Measurements from ENCODE around the gene OPHN1.

Gene OPHN1

DNA sequence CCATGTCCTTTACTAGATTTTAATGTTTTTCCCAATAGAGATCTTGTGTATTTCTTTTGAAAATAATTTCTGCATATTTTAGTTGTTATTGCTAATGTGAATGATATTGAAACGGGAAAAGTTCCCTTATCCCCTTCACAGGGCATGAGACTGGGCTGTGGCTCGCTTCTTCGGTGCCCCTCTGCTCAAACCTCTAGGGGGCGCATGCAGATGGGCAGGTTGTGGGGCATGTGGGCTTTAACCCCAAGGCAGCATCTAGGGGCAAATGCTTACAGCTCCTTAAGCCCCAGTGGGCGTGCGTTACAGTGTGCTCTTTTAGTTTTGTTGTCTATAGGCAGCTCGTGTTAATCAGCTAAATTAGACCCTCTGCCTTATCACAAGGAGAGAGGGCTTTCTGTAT is 194.7 kb downstream of the OPHN1 start:
- H2BK5ac ChIP-seq (ENCODE audit: low read length) = no peak overlapping the region
- no peaks in the 10 kb centered on the region for H3K27me3 ChIP-seq (ENCODE audit: control insufficient read depth in 3 of 3, insufficient read depth in 3 of 3, low read depth in 1 of 3, low read length in 3 of 3)
- DNase-seq (ENCODE audit: low spot score) = no peak
- H2AFZ ChIP-seq (ENCODE audit: low read length) = no peak overlapping the region
- H2BK120ac ChIP-seq (ENCODE audit: low read depth, low read length) = no peak overlapping the region
- H3K4me3 ChIP-seq (ENCODE audit: low read length in 2 of 2) = no peak overlapping the region
- no peak overlapping the region for H2BK12ac ChIP-seq (ENCODE audit: low read length)
- H3K9me3 ChIP-seq (replicated peaks in 1 of 2; ENCODE audit: control insufficient read depth in 2 of 2, insufficient read depth in 1 of 2, low read depth in 1 of 2, low read length in 2 of 2) = no peaks in the 10 kb centered on the region
- no peak overlapping the region for H3K9ac ChIP-seq (ENCODE audit: low read depth, low read length, poor library complexity)
- no peak overlapping the region for H2BK15ac ChIP-seq (ENCODE audit: low read length)
- no peak overlapping the region for H2AK5ac ChIP-seq (ENCODE audit: low read depth, low read length)
- H3K27ac ChIP-seq (replicated peaks; ENCODE audit: low read length) = no peak overlapping the region
- no peak overlapping the region for H3K23ac ChIP-seq (ENCODE audit: low read depth, low read length, poor library complexity)
- no peak overlapping the region for H3K14ac ChIP-seq (ENCODE audit: low read length)
- H4K8ac ChIP-seq (ENCODE audit: low read depth, low read length) = no peak overlapping the region
- peaks cover 0 to 4% of the 10 kb centered on the region in 2 donors for H3K4me1 ChIP-seq (ENCODE audit: control insufficient read depth in 2 of 2, insufficient read depth in 1 of 2, low read depth in 1 of 2, low read length in 2 of 2)
- H3K4ac ChIP-seq (ENCODE audit: low read length) = no peak overlapping the region
- WGBS, 2 donors (ENCODE audit: extremely low coverage in 2 of 2, insufficient read length in 2 of 2, insufficient replicate concordance in 1 of 2) = no CpG with 5 or more reads among the region's 7 CpGs
- H4K91ac ChIP-seq (ENCODE audit: low read depth, low read length, poor library complexity) = no peak overlapping the region
- H3K4me2 ChIP-seq (ENCODE audit: insufficient read depth, low read length, poor library complexity, severe bottlenecking) = no peak overlapping the region
- H3K36me3 ChIP-seq (replicated peaks in 1 of 2; ENCODE audit: control insufficient read depth in 2 of 2, insufficient read depth in 2 of 2, low read length in 2 of 2) = no peaks in the 10 kb centered on the region
- no peak overlapping the region for H3K18ac ChIP-seq (ENCODE audit: low read length)
- H3K79me1 ChIP-seq (ENCODE audit: low read depth, low read length) = no peaks in the 10 kb centered on the region

DNA sequence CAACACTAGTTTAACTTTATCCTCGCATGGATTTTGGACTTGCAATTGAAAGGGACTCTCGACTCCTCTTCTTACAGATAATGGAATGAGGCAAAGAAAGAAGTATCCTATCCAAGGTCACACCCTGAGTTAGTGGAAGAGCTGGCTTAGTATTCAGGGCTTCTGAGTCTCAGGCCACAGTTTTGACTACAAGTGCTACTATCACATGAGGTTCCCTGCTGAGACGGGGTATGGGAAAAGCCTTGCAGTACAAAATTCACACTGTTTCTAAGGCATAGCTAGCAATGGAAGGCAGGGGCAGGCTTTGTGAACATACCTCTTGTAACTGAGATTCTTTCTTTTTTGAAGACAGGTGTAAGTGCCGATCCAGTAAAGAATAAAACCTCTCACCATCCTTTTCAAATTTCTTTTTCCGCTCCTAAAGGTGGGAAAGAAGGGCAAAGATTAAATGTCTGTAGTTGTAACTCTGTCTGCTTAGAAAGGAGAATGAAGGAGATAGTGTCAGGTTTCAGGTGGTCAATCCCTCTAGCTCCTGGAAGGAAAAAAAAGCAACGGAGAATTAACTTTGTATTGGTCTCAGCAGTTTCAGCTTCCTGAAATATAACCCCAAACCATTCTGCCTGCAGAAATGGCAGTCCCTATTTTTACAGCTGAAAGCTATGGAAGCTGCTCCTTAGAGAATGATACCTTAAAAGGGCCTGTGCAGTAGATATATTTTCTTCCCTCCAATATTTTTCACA is 199.0 kb downstream of the OPHN1 start:
- Histone ChIP-seq H3K4me2 (ENCODE audit: insufficient read depth, low read length, poor library complexity, severe bottlenecking) (no peak overlapping the region), H2AK5ac (ENCODE audit: low read depth, low read length) (no peak overlapping the region), H4K91ac (ENCODE audit: low read depth, low read length, poor library complexity) (no peak overlapping the region), H3K9ac (ENCODE audit: low read depth, low read length, poor library complexity) (no peak overlapping the region), H2BK12ac (ENCODE audit: low read length) (no peak overlapping the region), H3K9me3 (replicated peaks in 1 of 2; ENCODE audit: control insufficient read depth in 2 of 2, insufficient read depth in 1 of 2, low read depth in 1 of 2, low read length in 2 of 2) (no peaks in the 10 kb centered on the region), H2BK5ac (ENCODE audit: low read length) (no peak overlapping the region), H3K14ac (ENCODE audit: low read length) (no peak overlapping the region), H3K4me3 (ENCODE audit: low read length in 2 of 2) (no peak overlapping the region), H2AFZ (ENCODE audit: low read length) (peak overlapping the region; percentile 31), H2BK120ac (ENCODE audit: low read depth, low read length) (no peak overlapping the region), H2BK15ac (ENCODE audit: low read length) (no peak overlapping the region), H4K8ac (ENCODE audit: low read depth, low read length) (no peak overlapping the region), H3K4ac (ENCODE audit: low read length) (no peak overlapping the region), H3K36me3 (replicated peaks in 1 of 2; ENCODE audit: control insufficient read depth in 2 of 2, insufficient read depth in 2 of 2, low read length in 2 of 2) (no peaks in the 10 kb centered on the region), H3K23ac (ENCODE audit: low read depth, low read length, poor library complexity) (no peak overlapping the region), H3K18ac (ENCODE audit: low read length) (no peak overlapping the region), H3K79me1 (ENCODE audit: low read depth, low read length) (no peaks in the 10 kb centered on the region), H3K27ac (replicated peaks; ENCODE audit: low read length) (peak overlapping the region; percentile 63), H3K4me1 (ENCODE audit: control insufficient read depth in 2 of 2, insufficient read depth in 1 of 2, low read depth in 1 of 2, low read length in 2 of 2) (peaks cover 0 to 4% of the 10 kb centered on the region in 2 donors), H3K27me3 (ENCODE audit: control insufficient read depth in 3 of 3, insufficient read depth in 3 of 3, low read depth in 1 of 3, low read length in 3 of 3) (no peaks in the 10 kb centered on the region)
- WGBS, 2 donors (ENCODE audit: extremely low coverage in 2 of 2, insufficient read length in 2 of 2, insufficient replicate concordance in 1 of 2) = no CpG with 5 or more reads among the region's 6 CpGs
- peak; percentile 17 for DNase-seq (ENCODE audit: low spot score)

DNA sequence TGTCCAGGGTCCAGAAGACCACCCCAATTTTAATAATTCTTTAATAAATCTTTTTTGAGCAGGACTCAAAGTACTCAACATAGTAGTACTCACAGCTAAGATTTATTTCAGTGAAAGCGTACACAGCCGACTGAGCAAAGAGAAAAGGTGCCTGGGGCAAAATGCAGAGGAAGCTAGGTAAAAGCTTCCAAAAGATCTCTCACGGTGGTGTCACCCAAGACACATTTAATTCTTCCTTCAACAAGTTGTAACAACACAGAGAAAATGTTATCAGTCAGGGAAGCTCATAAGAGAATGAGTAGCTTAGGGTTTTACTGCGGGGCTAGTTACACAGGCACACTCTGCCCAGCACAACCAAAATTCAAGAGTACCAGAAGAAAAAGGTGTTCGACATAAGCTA is 201.1 kb downstream of the OPHN1 start:
- no peak overlapping the region for H3K4me3 ChIP-seq (ENCODE audit: low read length in 2 of 2)
- no peak overlapping the region for H4K8ac ChIP-seq (ENCODE audit: low read depth, low read length)
- no peak overlapping the region for H2BK5ac ChIP-seq (ENCODE audit: low read length)
- no peak overlapping the region for H3K27ac ChIP-seq (replicated peaks; ENCODE audit: low read length)
- no peak overlapping the region for H2AFZ ChIP-seq (ENCODE audit: low read length)
- no peak overlapping the region for H2BK12ac ChIP-seq (ENCODE audit: low read length)
- H3K14ac ChIP-seq (ENCODE audit: low read length) = no peak overlapping the region
- H3K4me2 ChIP-seq (ENCODE audit: insufficient read depth, low read length, poor library complexity, severe bottlenecking) = no peak overlapping the region
- H3K79me1 ChIP-seq (ENCODE audit: low read depth, low read length) = no peaks in the 10 kb centered on the region
- H4K91ac ChIP-seq (ENCODE audit: low read depth, low read length, poor library complexity) = no peak overlapping the region
- H3K18ac ChIP-seq (ENCODE audit: low read length) = no peak overlapping the region
- H2BK120ac ChIP-seq (ENCODE audit: low read depth, low read length) = no peak overlapping the region
- no peak overlapping the region for H2AK5ac ChIP-seq (ENCODE audit: low read depth, low read length)
- WGBS, 2 donors (ENCODE audit: extremely low coverage in 2 of 2, insufficient read length in 2 of 2, insufficient replicate concordance in 1 of 2) = no CpG with 5 or more reads among the region's 5 CpGs
- H3K4me1 ChIP-seq (ENCODE audit: control insufficient read depth in 2 of 2, insufficient read depth in 1 of 2, low read depth in 1 of 2, low read length in 2 of 2) = peaks cover 0 to 4% of the 10 kb centered on the region in 2 donors
- no peak overlapping the region for H3K9ac ChIP-seq (ENCODE audit: low read depth, low read length, poor library complexity)
- H3K36me3 ChIP-seq (replicated peaks in 1 of 2; ENCODE audit: control insufficient read depth in 2 of 2, insufficient read depth in 2 of 2, low read length in 2 of 2) = no peaks in the 10 kb centered on the region
- no peak overlapping the region for H3K23ac ChIP-seq (ENCODE audit: low read depth, low read length, poor library complexity)
- H3K27me3 ChIP-seq (ENCODE audit: control insufficient read depth in 3 of 3, insufficient read depth in 3 of 3, low read depth in 1 of 3, low read length in 3 of 3) = no peaks in the 10 kb centered on the region
- no peak overlapping the region for H3K4ac ChIP-seq (ENCODE audit: low read length)
- H3K9me3 ChIP-seq (replicated peaks in 1 of 2; ENCODE audit: control insufficient read depth in 2 of 2, insufficient read depth in 1 of 2, low read depth in 1 of 2, low read length in 2 of 2) = no peaks in the 10 kb centered on the region
- DNase-seq (ENCODE audit: low spot score) = no peak
- H2BK15ac ChIP-seq (ENCODE audit: low read length) = no peak overlapping the region

DNA sequence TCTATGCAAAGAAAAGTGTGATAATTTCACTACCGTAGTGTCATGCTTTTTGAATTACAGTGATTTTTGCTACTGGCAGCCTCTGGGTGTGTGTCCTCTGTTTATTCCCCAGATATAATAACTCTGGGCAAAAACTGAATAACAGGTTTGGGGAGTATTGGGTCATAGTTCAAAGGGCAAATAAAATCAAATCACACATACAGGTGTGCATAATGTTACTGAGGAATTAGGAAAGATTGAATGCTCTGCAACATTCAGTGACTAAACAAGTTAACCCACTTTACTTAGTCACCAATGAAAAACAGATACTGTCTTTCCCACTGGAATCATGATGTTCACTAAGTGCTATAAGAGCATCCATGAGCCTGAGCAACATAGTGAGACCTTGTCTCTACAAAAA is 224.3 kb downstream of the OPHN1 start:
- no peak overlapping the region for H2BK15ac ChIP-seq (ENCODE audit: low read length)
- WGBS, 2 donors (ENCODE audit: extremely low coverage in 2 of 2, insufficient read length in 2 of 2, insufficient replicate concordance in 1 of 2) = no CpG with 5 or more reads among the region's 1 CpG
- no peak overlapping the region for H3K14ac ChIP-seq (ENCODE audit: low read length)
- no peaks in the 10 kb centered on the region for H3K27me3 ChIP-seq (ENCODE audit: control insufficient read depth in 3 of 3, insufficient read depth in 3 of 3, low read depth in 1 of 3, low read length in 3 of 3)
- no peak overlapping the region for H3K4me3 ChIP-seq (ENCODE audit: low read length in 2 of 2)
- no peak overlapping the region for H2AK5ac ChIP-seq (ENCODE audit: low read depth, low read length)
- no peak overlapping the region for H4K91ac ChIP-seq (ENCODE audit: low read depth, low read length, poor library complexity)
- H2BK12ac ChIP-seq (ENCODE audit: low read length) = no peak overlapping the region
- H3K4me1 ChIP-seq (ENCODE audit: control insufficient read depth in 2 of 2, insufficient read depth in 1 of 2, low read depth in 1 of 2, low read length in 2 of 2) = no peaks in the 10 kb centered on the region
- H2BK5ac ChIP-seq (ENCODE audit: low read length) = no peak overlapping the region
- H2AFZ ChIP-seq (ENCODE audit: low read length) = no peak overlapping the region
- H3K4ac ChIP-seq (ENCODE audit: low read length) = no peak overlapping the region
- no peak overlapping the region for H2BK120ac ChIP-seq (ENCODE audit: low read depth, low read length)
- H3K23ac ChIP-seq (ENCODE audit: low read depth, low read length, poor library complexity) = no peak overlapping the region
- no peaks in the 10 kb centered on the region for H3K36me3 ChIP-seq (replicated peaks in 1 of 2; ENCODE audit: control insufficient read depth in 2 of 2, insufficient read depth in 2 of 2, low read length in 2 of 2)
- no peak for DNase-seq (ENCODE audit: low spot score)
- no peak overlapping the region for H3K4me2 ChIP-seq (ENCODE audit: insufficient read depth, low read length, poor library complexity, severe bottlenecking)
- no peaks in the 10 kb centered on the region for H3K79me1 ChIP-seq (ENCODE audit: low read depth, low read length)
- H3K9ac ChIP-seq (ENCODE audit: low read depth, low read length, poor library complexity) = no peak overlapping the region
- H3K18ac ChIP-seq (ENCODE audit: low read length) = no peak overlapping the region
- H4K8ac ChIP-seq (ENCODE audit: low read depth, low read length) = no peak overlapping the region
- H3K27ac ChIP-seq (replicated peaks; ENCODE audit: low read length) = no peak overlapping the region
- H3K9me3 ChIP-seq (replicated peaks in 1 of 2; ENCODE audit: control insufficient read depth in 2 of 2, insufficient read depth in 1 of 2, low read depth in 1 of 2, low read length in 2 of 2) = no peaks in the 10 kb centered on the region
